ENCODE results near the gene ARHGEF28. TPM values are rescaled to one million over a fixed set of nuclear protein-coding genes. Genes with fewer than 3 reads are reported as not detected.

ARHGEF28 gene
- total RNA-seq, 1 donor from 2014 or later, result 9.3 TPM

GRCh38 chr5:73900566-73900965, 274.6 kb downstream of the ARHGEF28 start:
- Mint-ChIP-seq H3K36me3 (ENCODE audit: low read depth) (peaks cover 9% of the 10 kb centered on the region), H3K27me3 (ENCODE audit: low read depth) (no peaks in the 10 kb centered on the region), H3K4me1 (ENCODE audit: low read depth) (peaks cover 23% of the 10 kb centered on the region), H3K4me3 (ENCODE audit: unreplicated experiment) (no peak overlapping the region), H3K9me3 (ENCODE audit: low read depth) (no peaks in the 10 kb centered on the region), H3K27ac (ENCODE audit: unreplicated experiment) (peak overlapping the region; percentile 94)
- DNase-seq (ENCODE audit: low spot score), result no peak
- TF ChIP-seq, protein P1, sequence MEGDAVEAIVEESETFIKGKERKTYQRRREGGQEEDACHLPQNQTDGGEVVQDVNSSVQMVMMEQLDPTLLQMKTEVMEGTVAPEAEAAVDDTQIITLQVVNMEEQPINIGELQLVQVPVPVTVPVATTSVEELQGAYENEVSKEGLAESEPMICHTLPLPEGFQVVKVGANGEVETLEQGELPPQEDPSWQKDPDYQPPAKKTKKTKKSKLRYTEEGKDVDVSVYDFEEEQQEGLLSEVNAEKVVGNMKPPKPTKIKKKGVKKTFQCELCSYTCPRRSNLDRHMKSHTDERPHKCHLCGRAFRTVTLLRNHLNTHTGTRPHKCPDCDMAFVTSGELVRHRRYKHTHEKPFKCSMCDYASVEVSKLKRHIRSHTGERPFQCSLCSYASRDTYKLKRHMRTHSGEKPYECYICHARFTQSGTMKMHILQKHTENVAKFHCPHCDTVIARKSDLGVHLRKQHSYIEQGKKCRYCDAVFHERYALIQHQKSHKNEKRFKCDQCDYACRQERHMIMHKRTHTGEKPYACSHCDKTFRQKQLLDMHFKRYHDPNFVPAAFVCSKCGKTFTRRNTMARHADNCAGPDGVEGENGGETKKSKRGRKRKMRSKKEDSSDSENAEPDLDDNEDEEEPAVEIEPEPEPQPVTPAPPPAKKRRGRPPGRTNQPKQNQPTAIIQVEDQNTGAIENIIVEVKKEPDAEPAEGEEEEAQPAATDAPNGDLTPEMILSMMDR (IDR thresholded peaks at IDR 0.05), result no peak

DNA sequence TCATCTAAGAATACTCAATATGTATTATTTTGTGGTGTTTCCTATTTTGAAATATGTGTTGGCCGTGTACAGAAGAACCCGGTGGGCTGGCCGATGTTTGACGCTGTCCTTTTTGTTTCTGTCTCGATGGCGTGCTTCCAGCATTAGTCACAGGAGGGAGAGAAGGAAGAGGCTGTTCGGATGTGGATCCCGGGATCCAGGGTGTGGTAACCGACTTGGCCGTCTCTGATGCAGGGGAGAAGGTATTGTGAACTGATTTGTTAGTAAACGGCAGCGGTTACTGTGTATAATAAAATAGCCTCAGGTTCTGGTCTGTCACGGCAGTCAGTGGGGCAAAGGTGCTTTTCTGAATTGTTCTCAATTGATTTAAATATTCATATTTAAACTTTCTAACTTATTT, 275.0 kb downstream of the ARHGEF28 start:
- Mint-ChIP-seq H3K4me1 (ENCODE audit: low read depth) (peaks cover 23% of the 10 kb centered on the region), H3K27ac (ENCODE audit: unreplicated experiment) (peak overlapping the region; percentile 94), H3K4me3 (ENCODE audit: unreplicated experiment) (peak overlapping the region; percentile 59), H3K27me3 (ENCODE audit: low read depth) (no peaks in the 10 kb centered on the region), H3K9me3 (ENCODE audit: low read depth) (no peaks in the 10 kb centered on the region), H3K36me3 (ENCODE audit: low read depth) (peaks cover 9% of the 10 kb centered on the region)
- DNase-seq (ENCODE audit: low spot score), result no peak
- TF ChIP-seq, protein P1 (IDR thresholded peaks at IDR 0.05), result no peak

DNA sequence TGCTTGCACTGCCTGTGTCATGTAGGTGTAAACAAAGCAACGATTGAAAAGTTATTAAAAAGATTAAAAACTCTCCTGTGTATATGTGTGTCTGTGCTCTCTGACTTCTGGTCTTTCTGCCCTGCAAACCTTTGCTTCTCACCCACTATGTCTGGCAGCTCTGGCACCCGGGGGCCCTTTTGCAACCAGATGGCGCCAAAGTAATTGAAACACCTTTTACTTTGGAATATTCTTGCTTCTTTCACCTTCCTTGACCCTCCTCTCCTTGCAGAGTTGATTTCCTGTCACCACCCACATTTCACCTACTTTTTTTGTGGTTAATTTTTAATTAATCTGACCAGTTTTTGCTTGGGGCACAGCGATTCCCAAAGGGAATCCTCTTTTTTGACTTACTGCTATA, 275.5 kb downstream of the ARHGEF28 start:
- TF ChIP-seq, protein P1 (IDR thresholded peaks at IDR 0.05), result peak; percentile 58
- no peak for DNase-seq (ENCODE audit: low spot score)
- H3K36me3 Mint-ChIP-seq (ENCODE audit: low read depth), result peaks cover 9% of the 10 kb centered on the region
- H3K9me3 Mint-ChIP-seq (ENCODE audit: low read depth), result no peaks in the 10 kb centered on the region
- peak overlapping the region; percentile 59 for H3K4me3 Mint-ChIP-seq (ENCODE audit: unreplicated experiment)
- H3K4me1 Mint-ChIP-seq (ENCODE audit: low read depth), result peaks cover 23% of the 10 kb centered on the region
- no peaks in the 10 kb centered on the region for H3K27me3 Mint-ChIP-seq (ENCODE audit: low read depth)
- H3K27ac Mint-ChIP-seq (ENCODE audit: unreplicated experiment), result peak overlapping the region; percentile 94

DNA sequence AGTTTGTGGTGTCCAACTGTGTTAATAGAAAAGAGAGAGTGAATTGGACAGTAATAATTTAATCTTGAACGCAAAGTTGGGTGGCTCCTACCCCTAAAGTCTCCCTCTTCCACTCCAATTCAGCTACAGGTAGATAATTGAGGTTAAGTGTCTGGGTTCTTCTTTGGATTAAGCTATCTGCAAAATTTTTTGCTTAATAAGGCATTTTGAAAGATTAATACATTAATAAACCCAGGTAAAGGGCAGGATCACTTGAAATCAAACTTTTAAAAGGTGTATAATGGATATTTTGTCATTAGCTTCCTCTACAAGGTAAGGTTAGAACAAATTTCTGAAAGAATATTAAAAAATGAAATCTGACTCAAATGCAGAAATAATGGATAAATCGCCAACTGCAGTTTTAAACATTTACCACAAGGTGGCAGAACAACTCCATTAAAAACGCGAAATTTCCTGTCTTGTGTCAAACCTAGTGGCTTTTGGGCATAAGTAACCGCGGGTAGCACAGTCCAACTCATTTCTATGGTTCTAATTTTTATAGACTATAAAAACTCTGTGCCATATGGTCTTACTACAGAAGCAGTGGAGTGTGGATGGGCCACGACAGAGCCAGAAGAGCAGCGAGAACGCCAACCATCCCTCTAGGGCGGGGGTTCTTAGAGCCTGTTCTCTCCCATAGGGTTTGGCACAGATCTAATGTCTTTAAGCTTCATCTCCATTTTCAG, 276.5 kb downstream of the ARHGEF28 start:
- no peak for DNase-seq (ENCODE audit: low spot score)
- no peaks in the 10 kb centered on the region for H3K27me3 Mint-ChIP-seq (ENCODE audit: low read depth)
- H3K4me1 Mint-ChIP-seq (ENCODE audit: low read depth), result peaks cover 23% of the 10 kb centered on the region
- H3K36me3 Mint-ChIP-seq (ENCODE audit: low read depth), result peaks cover 6% of the 10 kb centered on the region
- H3K27ac Mint-ChIP-seq (ENCODE audit: unreplicated experiment), result no peak overlapping the region
- H3K9me3 Mint-ChIP-seq (ENCODE audit: low read depth), result peaks cover 5% of the 10 kb centered on the region
- no peak overlapping the region for H3K4me3 Mint-ChIP-seq (ENCODE audit: unreplicated experiment)
- TF ChIP-seq, protein P1 (IDR thresholded peaks at IDR 0.05), result peak; percentile 94

- H3K36me3 Mint-ChIP-seq (ENCODE audit: low read depth), result peaks cover 6% of the 10 kb centered on the region
- no peak overlapping the region for H3K27ac Mint-ChIP-seq (ENCODE audit: unreplicated experiment)
- H3K9me3 Mint-ChIP-seq (ENCODE audit: low read depth), result peaks cover 5% of the 10 kb centered on the region
- H3K4me3 Mint-ChIP-seq (ENCODE audit: unreplicated experiment), result no peak overlapping the region
- H3K27me3 Mint-ChIP-seq (ENCODE audit: low read depth), result no peaks in the 10 kb centered on the region
- DNase-seq (ENCODE audit: low spot score), result no peak
- peaks cover 26% of the 10 kb centered on the region for H3K4me1 Mint-ChIP-seq (ENCODE audit: low read depth)
- TF ChIP-seq, protein P1 (IDR thresholded peaks at IDR 0.05), result no peak
Measured at GRCh38 chr5:73903169-73903568, 277.2 kb downstream of the ARHGEF28 start.

All from chondrocyte (in vitro differentiated cells).